IMR-90 (cell line): ENCODE measurements around the gene HAGH. TPM values are rescaled to one million over a fixed set of nuclear protein-coding genes. Genes with fewer than 3 reads are reported as not detected.

Experiments used
- ATAC-seq: fragments of 200-7000 bp; cut with Tn5 transposase; 2 replicates; pipeline ENCODE4 v1.9.1; 2020; ENCODE audit warnings: low read depth, mild to moderate bottlenecking, moderate library complexity
- BruUV-seq: library from RNA; stranded (reverse); fragments of 400-500 nt; replicated peaks from 2 replicates; lab custom pipeline; 2021; lab: Mats Ljungman, UMichigan
- CTCF ChIA-PET: fragments of 300-600 bp; formaldehyde crosslinking; extraction: SDS; loops from one replicate; lab custom pipeline; 2021; ENCODE audit warnings: antibody characterized with exemption; lab: Yijun Ruan, JAX
- POLR2A ChIA-PET: fragments of 300-600 bp; sonication (Branson Sonifier 250); formaldehyde crosslinking; loops from one replicate; lab custom pipeline; 2022; ENCODE audit warnings: antibody characterized with exemption; ENCODE audit not compliant: unreplicated experiment; lab: Charles Lee
- DNase-seq: peaks from one replicate; pipeline ENCODE4 v3.0.0; 2013
- H2AFZ ChIP-seq: replicated peaks from 2 replicates; pipeline ENCODE3; 2013; ENCODE audit warnings: low read length, mild to moderate bottlenecking; ENCODE audit not compliant: poor library complexity
- H2AK5ac ChIP-seq: 2 replicates; pipeline ENCODE4 v1.6.1; 2013; ENCODE audit warnings: low read depth, low read length, inconsistent platforms
- H2AK9ac ChIP-seq: replicated peaks from 2 replicates; pipeline ENCODE3; 2013; ENCODE audit warnings: mild to moderate bottlenecking, low read depth, low read length, moderate library complexity; ENCODE audit not compliant: poor library complexity
- H2BK120ac ChIP-seq: 2 replicates; pipeline ENCODE4 v1.6.1; 2013; ENCODE audit warnings: low read depth, low read length, inconsistent platforms
- H2BK15ac ChIP-seq: 3 replicates; pipeline ENCODE4 v1.6.1; 2013; ENCODE audit warnings: low read depth, low read length, inconsistent platforms
- H2BK20ac ChIP-seq: 2 replicates; pipeline ENCODE4 v1.6.1; 2013; ENCODE audit warnings: low read depth, mild to moderate bottlenecking, inconsistent platforms, low read length, moderate library complexity
- H2BK5ac ChIP-seq: 2 replicates; pipeline ENCODE4 v1.6.1; 2013; ENCODE audit warnings: mild to moderate bottlenecking, low read depth, low read length, inconsistent platforms; ENCODE audit not compliant: poor library complexity, severe bottlenecking
- H3K14ac ChIP-seq: replicated peaks from 2 replicates; pipeline ENCODE4 v1.6.1; 2013; ENCODE audit warnings: low read depth, low read length, inconsistent platforms
- H3K18ac ChIP-seq: 2 replicates; pipeline ENCODE4 v1.6.1; 2013; ENCODE audit warnings: low read depth, low read length, control low read depth
- H3K23ac ChIP-seq: 2 replicates; pipeline ENCODE4 v1.6.1; 2013; ENCODE audit warnings: low read depth, low read length, inconsistent platforms
- H3K27ac ChIP-seq: 2 replicates; pipeline ENCODE4 v1.5.1; 2013; ENCODE audit warnings: mild to moderate bottlenecking, control low read depth, low read length; ENCODE audit not compliant: insufficient read depth
- H3K27me3 ChIP-seq: 2 replicates; pipeline ENCODE4 v1.6.1; 2013; ENCODE audit warnings: low read length; ENCODE audit not compliant: control insufficient read depth, insufficient read depth
- H3K36me3 ChIP-seq: 2 replicates; pipeline ENCODE4 v1.6.1; 2013; ENCODE audit warnings: low read length, mixed read lengths; ENCODE audit not compliant: control insufficient read depth, insufficient read depth
- H3K4ac ChIP-seq: 2 replicates; pipeline ENCODE4 v1.6.1; 2013; ENCODE audit warnings: low read depth, low read length, inconsistent platforms
- H3K4me1 ChIP-seq: 2 replicates; pipeline ENCODE4 v1.6.1; 2013; ENCODE audit warnings: low read length, mixed read lengths; ENCODE audit not compliant: control insufficient read depth, insufficient read depth
- H3K4me2 ChIP-seq: 2 replicates; pipeline ENCODE4 v1.6.1; 2013; ENCODE audit warnings: low read depth, mild to moderate bottlenecking, control low read depth, low read length, moderate library complexity
- H3K4me3 ChIP-seq: 2 replicates; pipeline ENCODE4 v1.5.1; 2013; ENCODE audit warnings: low read depth, mild to moderate bottlenecking, control low read depth, low read length, moderate library complexity; ENCODE audit not compliant: insufficient read depth
- H3K56ac ChIP-seq: 2 replicates; pipeline ENCODE4 v1.6.1; 2013; ENCODE audit warnings: low read length, inconsistent platforms; ENCODE audit not compliant: insufficient read depth; ENCODE audit errors: extremely low read depth
- H3K79me1 ChIP-seq, 2 experiments: 2 replicates each; pipeline ENCODE4 v1.6.1; 2013; ENCODE audit warnings: low read length in 2 of 2, inconsistent platforms in 1 of 2, low read depth in 1 of 2
- H3K9ac ChIP-seq: 2 replicates; pipeline ENCODE4 v1.6.1; 2013; ENCODE audit warnings: low read depth, low read length, control low read depth
- H3K9me1 ChIP-seq: 2 replicates; pipeline ENCODE4 v1.6.1; 2013; ENCODE audit warnings: low read length, inconsistent platforms; ENCODE audit not compliant: insufficient read depth
- H3K9me3 ChIP-seq: 2 replicates; pipeline ENCODE4 v1.6.1; 2013; ENCODE audit warnings: low read length; ENCODE audit not compliant: control insufficient read depth, insufficient read depth
- H4K20me1 ChIP-seq: 2 replicates; pipeline ENCODE4 v1.6.1; 2013; ENCODE audit warnings: low read length, inconsistent platforms; ENCODE audit not compliant: insufficient read depth
- H4K5ac ChIP-seq: 2 replicates; pipeline ENCODE4 v1.6.1; 2013; ENCODE audit warnings: mild to moderate bottlenecking, low read depth, low read length, control low read depth
- H4K8ac ChIP-seq, 2 experiments: 2 replicates each; pipeline ENCODE4 v1.6.1; 2013; ENCODE audit warnings: low read depth in 2 of 2, low read length in 2 of 2, control low read depth in 1 of 2, inconsistent platforms in 1 of 2
- H4K91ac ChIP-seq: 2 replicates; pipeline ENCODE4 v1.6.1; 2013; ENCODE audit warnings: low read depth, low read length, inconsistent platforms; ENCODE audit not compliant: insufficient read depth
- NFE2L2 ChIP-seq: fragments of 150-350 bp; IDR thresholded peaks from 2 replicates; pipeline ENCODE4 v1.6.1; 2016; ENCODE audit warnings: low read depth, mild to moderate bottlenecking, low read length
- WGBS, 2 experiments: methylation state at CpG; one replicate each; pipeline versions ENCODE4 v1.1.5 to v1.1.7; 2013; ENCODE audit warnings: missing lambda C conversion rate in 2 of 2; ENCODE audit not compliant: insufficient read length in 1 of 2; ENCODE audit errors: extremely low coverage in 2 of 2; 5-methylcytosine and 5-hydroxymethylcytosine counted together
- dilution Hi-C: fragments of 300-500 bp; cut with HindIII; formaldehyde crosslinking; loops from one replicate; pipeline ENCODE4 v1.14.3; 2018; ENCODE audit warnings: low sequenced_read_pairs; ENCODE audit not compliant: unreplicated experiment
- in situ Hi-C: fragments of 300-500 bp; cut with MboI; formaldehyde crosslinking; loops from 3 replicates; pipeline ENCODE4 v1.14.3; 2019; ENCODE audit warnings: low sequenced_read_pairs, inconsistent platforms, mixed read lengths
- intact Hi-C: fragments of 100-400 bp; cut with micrococcal nuclease; formaldehyde crosslinking; loops from 2 replicates; pipeline ENCODE4 v1.10.0; 2022
- polyA plus RNA-seq, 3 experiments: library from polyadenylated mRNA; depleted of rRNA; stranded (reverse); fragments of >200 nt; gene quantifications; 2 replicates each; pipeline ENCODE4 v1.2.3, GENCODE V29; 2012; ENCODE audit warnings: low replicate concordance in 1 of 3
- total RNA-seq: library from RNA; depleted of rRNA; stranded (reverse); fragments of >200 nt; gene quantifications from 2 replicates; pipeline ENCODE4 v1.2.3, GENCODE V29; 2012

Gene HAGH
- total and polyA plus RNA-seq, 2 of the 4 experiments (the other 2 are of a cell fraction): 30.8 to 52.2 TPM

DNA sequence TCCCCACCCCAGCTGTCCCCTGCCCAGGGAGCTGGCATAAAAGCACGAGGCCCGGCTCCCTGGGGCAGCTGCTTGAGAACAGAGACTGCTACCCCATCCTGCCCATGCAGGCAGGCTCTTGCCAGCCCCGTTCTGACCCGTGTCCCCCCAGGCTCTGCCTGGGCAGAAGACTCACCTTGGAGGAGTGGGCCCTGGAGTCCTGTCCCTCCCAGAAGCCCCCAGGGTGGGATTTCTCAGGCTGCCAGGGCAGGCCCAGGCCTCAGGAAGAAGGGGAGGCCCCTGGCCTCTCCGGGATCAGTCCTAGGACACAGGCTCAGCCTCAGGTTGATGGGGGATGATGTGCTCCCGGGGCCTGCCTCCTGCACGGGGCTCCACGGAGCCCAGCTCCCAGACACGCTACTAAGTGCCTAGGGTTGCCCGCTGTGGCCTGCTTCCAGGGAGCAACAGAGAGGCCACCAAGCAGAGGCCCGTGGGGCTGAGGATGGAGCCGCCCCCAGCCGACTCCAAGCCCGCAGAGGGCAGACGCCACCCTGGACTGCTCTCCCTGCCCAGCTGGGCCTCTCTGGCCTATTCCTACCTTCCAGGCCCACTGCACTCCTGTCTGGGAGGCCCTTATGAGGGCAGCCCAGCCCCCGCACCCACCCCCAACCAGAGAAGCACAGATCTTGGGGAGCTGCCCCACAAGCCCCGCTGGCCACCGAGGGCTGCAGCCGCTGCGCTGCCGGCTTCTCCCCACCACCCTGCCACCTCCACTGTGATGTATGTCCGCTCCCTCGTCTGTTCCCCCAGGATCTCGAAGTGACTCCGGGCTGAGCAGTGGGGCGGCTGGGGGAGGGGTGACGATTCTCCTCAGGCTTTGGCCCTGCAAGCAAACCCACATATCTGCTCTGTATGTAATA, 57.0 kb downstream of the HAGH start:
- no peak overlapping the region for H3K23ac ChIP-seq
- ATAC-seq: no peak
- H2AK5ac ChIP-seq: no peak overlapping the region
- no peak overlapping the region for H3K4me2 ChIP-seq
- no peak overlapping the region for H2BK5ac ChIP-seq
- no peak overlapping the region for H2BK15ac ChIP-seq
- 93% methylated on average over 5 of the region's 27 CpGs; no CpG with 5 or more reads in 1 of the 2 experiments for WGBS, 2 experiments
- intact Hi-C loops: no loop called here
- no peak overlapping the region for H2BK120ac ChIP-seq
- H3K36me3 ChIP-seq: peaks cover 47% of the 10 kb centered on the region
- no peak overlapping the region for H2BK20ac ChIP-seq
- ChIA-PET CTCF (no interaction called here), POLR2A (no interaction called here)
- H3K4me1 ChIP-seq: peaks cover 12% of the 10 kb centered on the region
- H4K91ac ChIP-seq: no peak overlapping the region
- no peak overlapping the region for H3K56ac ChIP-seq
- H3K4me3 ChIP-seq: no peak overlapping the region
- H3K18ac ChIP-seq: no peak overlapping the region
- no peak overlapping the region for H3K9ac ChIP-seq
- dilution Hi-C loops: no loop called here
- H2AFZ ChIP-seq: no peak overlapping the region
- no peak for TF ChIP-seq NFE2L2
- 0 out of 2 replicates have a peak, but pooled peaks cover 2% of the 10 kb centered on the region for H3K9me1 ChIP-seq
- H2AK9ac ChIP-seq: peak overlapping the region; percentile 13
- no peak for DNase-seq
- peaks cover 28% of the 10 kb centered on the region for H4K20me1 ChIP-seq
- no peak overlapping the region for H3K27ac ChIP-seq
- H3K9me3 ChIP-seq: no peaks in the 10 kb centered on the region
- H3K14ac ChIP-seq: no peak overlapping the region
- in situ Hi-C loops: no loop called here
- no TSS peak for BruUV-seq
- H3K79me1 ChIP-seq: peaks cover 10 to 40% of the 10 kb centered on the region in 2 experiments
- no peak overlapping the region for H3K4ac ChIP-seq
- no peaks in the 10 kb centered on the region for H3K27me3 ChIP-seq
- H4K8ac ChIP-seq: no peak overlapping the region
- no peak overlapping the region for H4K5ac ChIP-seq
